HG02852 (cell line): ENCODE data around the gene UBAC2.
A peak's percentile ranks its signal among the peaks of the same experiment; 100 is the strongest.

ENCODE experiments used
- ATAC-seq: cut with Tn5 transposase; IDR thresholded peaks from one replicate; pipeline ENCODE4 v1.9.1; 2021; ENCODE audit warnings: mild to moderate bottlenecking, moderate library complexity; ENCODE audit not compliant: unreplicated experiment

UBAC2 gene

DNA sequence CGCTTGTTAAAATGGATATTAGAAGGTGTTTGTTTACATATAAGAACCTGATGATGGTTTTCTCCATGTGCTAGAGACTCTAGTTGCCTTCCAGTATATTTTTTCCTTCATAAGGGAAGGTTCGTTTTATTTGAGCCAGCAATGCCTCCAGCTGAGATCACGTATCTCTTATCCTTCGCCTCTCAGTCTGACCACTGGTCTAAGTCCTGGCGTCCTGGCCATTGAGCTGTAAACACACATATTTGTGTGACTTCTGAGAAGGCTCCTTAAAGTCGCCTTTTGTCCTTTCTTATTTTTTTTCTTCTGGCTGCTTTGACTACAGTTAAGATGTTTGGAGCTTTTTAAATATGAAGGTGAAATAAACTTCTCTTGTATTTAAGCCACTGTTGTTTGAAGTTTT lies 130.3 kb downstream of the UBAC2 start:
- ATAC-seq = no peak

DNA sequence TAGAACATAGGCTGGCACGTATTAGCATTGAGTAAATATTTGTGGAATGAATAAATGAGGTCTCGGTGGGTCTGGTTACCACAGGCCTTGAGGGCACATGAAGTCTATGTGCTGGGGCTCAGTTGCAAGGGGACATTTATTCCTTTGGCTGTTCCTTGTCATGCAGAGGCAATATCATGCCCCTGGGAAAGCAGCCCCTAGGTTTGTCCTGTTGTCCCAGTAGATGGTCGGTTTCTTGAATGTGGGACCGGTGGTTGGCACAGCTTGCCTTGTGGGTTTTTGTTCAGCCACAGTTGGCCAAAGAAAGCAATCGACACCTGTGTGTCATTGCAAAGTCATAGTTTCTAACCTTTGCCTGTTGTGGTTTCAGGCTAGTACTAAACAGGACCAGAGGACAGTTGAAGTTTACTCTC lies 131.2 kb downstream of the UBAC2 start:
- ATAC-seq = peak; percentile 82

DNA sequence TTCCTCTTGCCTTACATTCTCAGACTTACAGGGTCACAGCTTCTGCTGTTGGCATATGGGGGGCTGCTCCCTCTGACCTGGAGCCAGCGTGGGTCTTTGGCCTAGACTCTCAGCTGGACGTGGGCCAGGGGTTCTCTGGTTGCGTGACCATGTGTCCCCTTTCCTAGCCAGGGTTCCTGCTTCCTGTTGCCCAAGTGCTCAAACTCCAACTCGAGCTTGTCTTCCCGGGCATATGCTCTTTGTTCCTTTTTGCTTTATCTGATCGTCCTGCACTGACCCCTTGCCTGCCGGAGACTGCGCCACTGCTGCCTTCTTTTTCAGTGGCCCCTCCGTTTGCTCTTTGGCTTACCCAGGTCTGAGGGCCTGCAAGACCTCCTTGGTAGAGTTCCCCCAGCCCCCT lies 131.8 kb downstream of the UBAC2 start:
- no peak for ATAC-seq

DNA sequence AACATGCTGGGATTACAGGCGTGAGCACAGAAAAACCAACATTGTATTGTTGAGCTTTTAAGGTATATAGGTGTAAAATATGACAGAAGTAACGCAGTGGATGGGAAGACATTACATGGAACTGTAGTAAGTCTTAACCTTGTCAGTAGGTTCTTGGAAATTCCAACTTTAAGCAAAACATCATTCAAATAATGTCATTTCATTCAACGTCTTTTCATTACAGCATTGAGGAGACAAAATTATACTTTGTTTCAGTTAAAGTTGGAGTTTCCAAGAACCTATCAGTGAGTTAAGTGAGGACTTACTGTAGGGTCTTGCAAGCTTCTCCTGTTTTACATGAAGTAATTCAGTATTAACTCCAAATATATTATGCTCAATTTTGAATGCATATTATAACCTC lies 133.6 kb downstream of the UBAC2 start:
- no peak for ATAC-seq

DNA sequence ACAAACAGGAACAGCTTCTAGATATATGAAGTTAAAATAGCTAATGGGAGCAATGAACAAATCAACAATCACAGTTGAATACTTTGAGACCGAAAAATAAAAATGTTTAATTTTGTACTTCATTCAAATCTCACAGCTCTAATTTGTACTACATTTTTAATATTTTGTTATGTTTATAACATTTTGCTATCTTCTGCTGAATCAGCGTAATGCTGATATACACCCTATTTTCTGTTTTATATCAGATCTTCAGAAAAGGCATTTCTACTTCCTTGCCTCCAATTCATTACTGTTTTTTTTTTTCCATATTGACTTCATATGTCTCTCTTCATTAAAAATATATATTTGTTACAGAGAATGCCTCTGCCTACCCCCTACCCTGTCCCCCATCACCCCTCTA lies 134.4 kb downstream of the UBAC2 start:
- no peak for ATAC-seq

DNA sequence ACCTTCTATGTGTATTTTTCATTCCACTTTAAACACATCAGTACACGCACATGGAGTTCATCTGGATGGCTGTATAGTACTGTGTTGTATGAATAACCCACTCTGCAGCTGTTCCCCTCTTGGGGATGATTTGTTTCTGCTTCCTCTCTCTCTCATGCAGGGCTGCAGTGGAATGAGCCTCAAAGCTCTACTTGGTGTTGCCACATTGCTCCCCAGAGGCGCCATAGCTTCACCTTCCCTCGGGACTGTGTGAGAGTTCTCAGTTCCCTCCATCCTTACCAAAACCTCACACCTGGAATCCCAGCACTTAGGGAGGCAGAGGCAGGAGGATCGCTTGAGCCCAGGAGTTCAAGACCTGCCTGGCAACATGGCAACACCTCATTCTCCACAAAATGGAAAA lies 134.9 kb downstream of the UBAC2 start:
- ATAC-seq = no peak

DNA sequence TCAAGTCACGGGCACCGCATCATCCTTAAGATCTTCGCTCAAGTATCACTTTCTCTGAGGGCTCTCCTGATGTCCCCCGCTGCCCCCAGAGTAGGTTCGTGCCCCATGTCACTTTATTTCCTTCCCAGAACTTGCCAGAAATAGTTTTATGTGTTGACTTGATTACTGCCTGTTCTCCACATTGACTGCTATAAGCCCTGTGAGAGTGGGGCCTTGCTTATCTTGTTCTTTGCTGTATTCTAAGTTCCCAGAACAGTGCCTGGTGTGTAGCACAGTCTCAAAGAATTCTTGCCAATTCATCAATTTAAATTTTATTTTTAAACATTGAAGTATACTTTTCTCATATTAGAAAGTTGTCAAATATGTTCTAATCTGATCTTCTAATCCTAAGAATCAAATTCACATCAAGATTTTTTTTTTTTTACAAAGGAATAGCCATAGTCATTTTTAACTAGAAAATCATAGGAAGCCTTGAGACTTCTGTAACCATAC lies 138.6 kb downstream of the UBAC2 start:
- no peak for ATAC-seq

DNA sequence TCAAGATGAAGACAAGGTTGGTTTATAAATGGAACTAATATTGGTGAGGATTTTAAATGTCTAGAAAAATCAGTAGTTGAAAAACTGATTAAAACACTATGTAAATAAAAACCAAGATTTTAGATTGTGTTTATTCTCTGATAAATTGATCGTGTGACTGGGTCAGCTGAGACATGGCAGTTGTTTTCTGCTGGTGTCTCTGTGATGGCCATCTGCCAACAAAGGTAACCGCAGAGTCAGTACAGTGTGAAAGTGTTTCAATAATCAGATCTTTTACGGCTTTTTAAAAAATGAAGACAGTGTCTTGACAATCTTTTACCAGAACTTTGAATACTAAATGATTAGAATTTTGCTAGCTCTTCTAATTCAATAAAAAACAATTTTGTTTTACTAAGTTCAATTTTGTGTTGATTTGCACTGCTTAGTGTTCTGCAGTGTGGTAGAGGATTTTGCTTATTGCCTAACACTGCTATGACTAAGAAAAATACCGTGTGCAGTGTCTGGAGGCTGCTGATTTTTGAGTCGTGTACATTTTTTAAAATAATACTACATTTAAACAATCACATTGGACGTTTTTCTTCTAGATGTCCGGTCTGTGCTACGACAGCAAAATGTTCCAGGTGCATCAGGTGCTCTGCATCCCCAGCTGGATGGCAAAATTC lies 139.2 kb downstream of the UBAC2 start:
- no peak for ATAC-seq

DNA sequence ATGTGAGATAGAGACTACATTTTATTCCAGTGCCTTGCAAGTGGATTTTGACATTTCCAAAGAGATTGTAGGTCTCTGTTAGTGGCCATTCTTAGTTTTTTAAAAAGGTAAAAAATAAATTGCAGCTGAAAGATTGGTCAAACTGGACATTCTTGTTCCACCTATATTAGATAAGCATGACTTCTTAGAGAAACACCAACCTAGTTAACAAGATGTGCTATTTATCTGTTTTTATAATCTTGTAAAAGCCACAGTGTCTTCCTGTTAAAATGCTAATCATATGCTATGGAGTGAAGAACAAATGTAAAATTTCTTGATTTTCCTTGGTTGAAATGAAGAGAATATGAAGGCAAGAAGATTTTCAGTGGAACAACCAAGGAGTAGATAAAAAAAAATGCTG lies 140.0 kb downstream of the UBAC2 start:
- ATAC-seq = no peak

DNA sequence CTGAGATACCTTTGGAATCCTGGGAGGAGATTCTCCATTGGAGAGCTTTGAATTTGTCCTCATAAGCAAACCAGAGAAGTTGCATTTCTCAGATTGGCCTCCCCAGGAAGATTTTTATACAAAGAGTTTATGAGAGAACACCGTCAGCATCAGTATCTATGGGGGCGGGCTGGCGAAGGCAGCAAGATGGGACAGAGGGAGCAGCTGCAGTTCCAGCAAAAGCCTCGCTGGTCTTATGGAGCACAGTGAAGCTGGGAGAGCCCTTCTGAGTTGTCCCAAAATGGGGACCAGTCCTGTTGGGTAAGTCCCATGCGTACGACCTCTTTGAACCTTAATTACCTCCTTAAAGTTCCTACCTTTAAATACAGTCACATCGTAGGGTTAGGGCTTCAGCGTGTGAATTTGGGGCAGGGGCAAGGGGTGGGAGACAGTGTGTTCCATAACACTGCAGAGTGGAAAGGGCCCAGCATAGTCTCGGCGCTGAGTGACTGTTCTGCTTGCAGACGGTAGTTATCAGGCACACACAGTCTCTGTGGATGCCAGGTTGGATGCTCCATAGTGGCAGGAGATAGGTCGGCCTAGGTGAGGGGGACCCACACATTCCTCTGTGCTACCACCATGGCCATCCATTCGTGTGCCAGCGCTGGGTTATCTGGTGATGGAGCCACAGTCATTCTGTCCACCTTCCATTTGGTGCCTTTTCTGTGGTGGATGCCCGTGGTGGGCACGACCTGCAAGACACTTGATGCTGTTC lies 141.5 kb downstream of the UBAC2 start:
- ATAC-seq = no peak

DNA sequence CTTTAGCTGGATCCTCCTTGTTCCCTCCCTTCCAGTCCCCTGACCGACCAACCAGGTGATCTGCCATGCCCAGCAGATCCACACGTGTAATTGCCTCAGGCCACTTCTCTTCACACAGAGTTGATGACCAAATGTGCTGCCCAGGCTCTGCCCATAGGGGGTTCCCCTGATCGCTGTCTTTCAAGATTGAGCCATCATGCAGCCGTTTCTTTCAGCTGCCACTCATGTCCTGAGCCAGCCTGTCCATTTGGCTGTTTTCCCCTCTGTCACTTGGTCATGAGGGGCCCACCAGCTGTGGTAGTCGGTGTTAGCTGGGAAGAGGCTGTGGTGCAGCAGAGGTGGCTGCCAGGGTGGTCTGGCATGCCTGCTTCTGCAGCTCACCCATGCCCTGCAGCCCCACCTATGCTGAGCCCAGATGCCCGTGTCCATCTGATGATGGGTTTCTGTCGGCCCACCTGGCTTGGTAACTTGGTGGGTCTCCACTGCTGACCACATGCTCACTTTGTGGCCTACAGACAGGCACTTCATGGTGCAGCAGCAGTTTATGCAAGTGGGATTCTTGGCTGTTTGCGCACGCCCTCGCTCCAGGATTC lies 142.2 kb downstream of the UBAC2 start:
- ATAC-seq = no peak

DNA sequence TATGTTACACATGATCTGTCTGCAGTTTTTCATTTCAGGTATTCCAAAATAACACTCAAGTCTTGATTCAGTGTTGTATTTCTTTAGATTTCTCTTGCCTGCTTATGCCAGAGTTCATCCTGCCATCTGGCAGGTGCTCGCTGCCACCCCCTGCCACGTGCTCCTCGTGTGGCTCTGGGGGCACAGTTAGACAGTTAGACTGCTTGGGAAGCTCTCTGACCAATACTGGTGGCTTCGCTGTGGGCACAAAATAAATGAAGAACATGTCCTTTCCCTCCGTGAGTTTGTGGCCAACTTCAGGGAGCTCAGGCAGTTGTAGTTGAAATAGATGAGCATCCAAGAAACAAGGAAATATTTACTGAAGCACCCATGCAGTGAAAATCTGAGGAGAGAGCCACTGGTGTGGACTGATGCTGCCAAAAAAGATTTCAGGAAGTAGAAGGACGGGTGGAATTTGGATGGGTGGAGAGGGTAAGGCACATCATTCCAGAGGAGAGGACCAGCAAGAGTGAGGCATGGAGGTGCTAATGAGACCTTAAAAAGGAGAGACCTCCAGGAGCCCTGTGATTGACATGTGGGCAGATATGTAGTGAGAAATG lies 144.1 kb downstream of the UBAC2 start:
- no peak for ATAC-seq

DNA sequence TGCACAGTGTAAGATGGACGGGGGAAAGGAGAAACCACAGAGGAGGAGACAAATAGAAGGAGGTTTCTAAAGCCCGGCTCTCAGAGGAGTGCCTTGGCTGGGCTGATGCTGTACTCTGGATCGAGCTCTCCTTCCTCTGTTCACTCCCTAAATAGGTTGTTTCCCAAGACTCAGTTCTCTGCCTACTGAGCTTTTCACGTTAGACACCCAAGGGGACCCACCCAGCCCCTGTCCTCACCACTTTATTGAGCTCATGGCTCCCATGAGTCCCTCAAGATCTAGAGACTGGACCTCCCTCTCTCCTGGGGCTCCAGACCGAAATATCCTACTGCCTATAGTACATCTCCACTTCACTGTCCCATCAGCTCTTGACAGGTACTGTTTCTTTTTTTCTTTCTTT lies 144.7 kb downstream of the UBAC2 start:
- ATAC-seq = no peak

DNA sequence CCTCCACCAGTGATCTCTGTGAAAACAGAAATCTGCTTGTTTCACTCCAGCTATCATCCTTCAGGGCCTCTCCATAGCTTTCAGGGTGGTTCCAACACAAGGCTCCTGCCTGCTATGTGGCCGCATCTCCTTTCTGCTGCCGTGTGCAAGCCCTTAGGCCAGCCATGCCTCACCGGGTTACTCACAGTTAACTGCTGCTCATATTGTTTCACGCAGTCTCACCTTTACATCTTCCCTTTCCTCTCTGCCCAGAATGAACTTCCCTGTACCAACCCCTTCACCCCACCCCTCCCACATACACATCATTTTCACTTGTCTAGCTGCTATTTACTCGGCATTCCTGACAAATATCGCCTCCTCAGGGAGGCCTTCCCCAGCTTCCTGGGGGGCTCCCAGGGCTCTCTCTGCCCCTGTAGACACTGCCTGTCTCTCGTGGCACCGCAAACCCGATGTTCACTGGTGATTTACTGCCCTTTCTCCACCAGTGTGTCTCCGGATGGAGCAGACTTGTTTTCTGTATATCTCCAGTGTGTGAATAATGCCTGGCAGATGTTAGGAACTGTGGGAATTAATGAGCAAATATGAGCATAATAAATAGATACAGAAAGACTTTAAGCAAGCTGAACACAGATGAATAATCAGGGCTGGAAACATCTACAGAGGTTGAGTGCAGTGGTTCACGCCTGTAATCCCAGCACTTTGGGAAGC lies 145.8 kb downstream of the UBAC2 start:
- ATAC-seq = no peak

DNA sequence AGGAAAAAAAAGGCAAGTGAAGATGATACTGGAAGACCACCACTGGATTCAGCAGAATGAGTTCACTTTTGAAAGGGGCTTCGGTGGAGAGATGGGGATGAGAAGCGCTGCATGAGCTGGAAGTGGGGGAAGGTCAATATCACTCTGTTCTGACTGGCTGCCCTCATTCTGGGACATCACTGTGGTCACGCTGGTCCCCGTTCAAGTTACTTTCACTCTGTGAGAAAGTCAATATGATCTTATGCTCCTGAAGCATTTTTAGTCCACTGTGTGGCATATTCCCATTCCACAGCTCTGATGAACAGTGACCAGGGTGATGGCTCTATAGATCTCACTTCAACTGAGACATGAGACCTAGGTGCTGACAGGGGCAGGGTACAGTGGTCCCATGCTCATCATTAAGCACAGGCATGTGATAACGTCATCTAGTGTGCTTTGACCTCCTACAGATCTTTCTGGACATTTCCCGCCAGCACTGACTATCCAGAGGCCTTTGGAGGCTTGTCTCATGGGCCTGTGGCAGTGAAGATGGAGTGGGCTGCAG lies 146.8 kb downstream of the UBAC2 start:
- ATAC-seq = no peak

DNA sequence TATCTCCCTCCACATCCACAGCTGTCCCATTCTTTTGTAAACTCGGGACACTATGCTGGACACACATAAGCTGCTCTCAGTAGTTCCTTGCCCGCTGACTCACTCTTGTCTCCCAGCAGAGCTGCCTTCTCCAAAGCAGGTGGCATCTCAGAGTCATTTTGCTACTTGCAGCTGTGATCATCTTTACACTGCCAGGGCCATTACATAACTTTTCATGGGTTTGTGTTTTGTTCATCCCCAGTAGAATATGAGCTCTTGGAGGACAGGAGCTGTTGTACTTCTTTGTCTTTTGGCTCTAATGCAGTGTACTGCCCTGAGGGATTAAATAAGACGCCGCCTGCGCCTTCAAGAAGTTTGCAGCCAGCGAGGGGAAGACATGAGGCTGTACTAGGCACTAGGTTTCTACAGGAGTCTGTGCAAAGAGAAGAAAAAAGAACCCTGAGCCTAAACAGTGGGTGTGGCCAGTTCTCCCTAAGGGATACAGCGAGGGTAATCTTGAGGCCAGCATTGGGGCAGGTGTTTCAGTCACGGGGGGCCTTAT lies 147.3 kb downstream of the UBAC2 start:
- no peak for ATAC-seq

DNA sequence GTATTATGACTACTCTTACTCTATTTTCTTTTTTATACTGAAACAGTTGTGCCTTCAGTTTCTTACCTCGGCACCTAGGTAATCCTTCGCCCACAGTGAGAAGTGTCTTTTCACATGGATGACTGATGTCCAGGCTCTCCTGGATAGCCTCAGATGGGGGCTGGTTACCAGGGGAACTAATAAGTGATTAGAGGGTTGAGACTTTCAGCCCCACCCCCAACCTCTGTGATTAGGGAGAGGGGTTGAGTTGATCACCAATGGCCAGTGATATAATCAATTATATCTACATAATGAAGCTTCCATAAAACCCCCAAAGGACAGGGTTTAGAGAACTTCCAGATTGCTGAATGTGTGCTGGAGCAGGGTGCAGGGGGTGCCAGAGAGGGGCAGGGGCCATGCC lies 149.5 kb downstream of the UBAC2 start:
- ATAC-seq = no peak

DNA sequence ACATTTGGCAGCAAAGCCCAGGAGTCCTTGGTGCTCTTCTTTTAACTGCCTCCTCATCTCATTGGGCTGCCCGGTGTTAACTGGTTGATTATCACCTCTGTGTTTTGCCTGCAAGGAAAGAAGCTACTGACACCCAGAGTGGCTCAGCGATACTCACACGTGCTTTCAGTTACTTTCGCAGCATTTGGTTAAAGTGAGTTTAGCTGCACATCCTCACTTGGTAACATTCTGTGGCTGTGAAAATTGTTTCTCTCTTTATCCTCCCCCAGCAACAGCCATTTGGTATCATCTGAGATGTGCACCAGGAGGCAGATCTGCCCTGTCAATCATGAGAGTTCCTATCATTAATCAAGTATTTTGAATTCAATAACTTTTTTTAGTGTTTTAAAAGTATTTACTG lies 151.1 kb downstream of the UBAC2 start:
- ATAC-seq = no peak

DNA sequence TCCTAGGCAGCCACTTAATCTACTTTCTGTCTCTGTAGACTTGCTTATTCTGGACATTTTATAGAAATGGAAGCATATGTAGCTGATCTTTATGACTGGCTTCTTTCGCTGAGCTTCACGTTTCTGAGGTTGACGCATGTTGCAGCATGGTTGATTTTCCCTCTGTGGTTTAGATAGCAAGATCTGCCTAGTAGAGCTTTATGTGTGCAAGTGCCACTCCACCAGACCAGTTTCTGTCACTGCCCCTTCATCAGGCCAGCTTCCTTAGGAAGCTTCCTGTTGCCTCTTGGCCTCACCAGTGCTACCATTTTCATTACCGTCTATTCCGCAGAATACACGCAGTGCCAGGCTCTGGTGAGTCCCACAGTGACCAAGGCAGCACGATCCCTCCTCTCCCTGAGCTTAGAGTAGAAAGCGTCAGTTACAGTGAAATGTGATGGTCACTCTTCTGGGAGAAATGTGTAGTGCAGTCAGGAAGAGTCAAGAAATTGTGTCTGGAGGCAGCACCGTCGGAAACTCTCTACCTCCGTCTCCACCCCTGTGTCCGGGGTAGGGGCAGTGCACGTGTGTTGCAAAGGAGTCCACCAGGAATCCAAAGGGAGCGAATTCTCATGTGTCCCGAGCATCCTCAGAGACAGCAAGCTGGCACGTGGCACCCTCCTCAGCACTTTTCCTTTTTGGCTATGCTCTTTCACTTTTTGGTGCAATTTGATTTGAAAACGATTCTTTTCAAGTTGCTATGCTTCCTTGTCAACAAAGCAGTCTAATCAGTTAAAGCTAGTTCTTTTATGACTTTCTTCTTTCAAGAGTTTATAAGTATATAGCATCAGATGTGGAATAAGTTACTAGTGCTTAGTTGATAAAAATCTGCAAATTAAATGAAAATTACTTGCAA lies 151.9 kb downstream of the UBAC2 start:
- ATAC-seq = no peak

DNA sequence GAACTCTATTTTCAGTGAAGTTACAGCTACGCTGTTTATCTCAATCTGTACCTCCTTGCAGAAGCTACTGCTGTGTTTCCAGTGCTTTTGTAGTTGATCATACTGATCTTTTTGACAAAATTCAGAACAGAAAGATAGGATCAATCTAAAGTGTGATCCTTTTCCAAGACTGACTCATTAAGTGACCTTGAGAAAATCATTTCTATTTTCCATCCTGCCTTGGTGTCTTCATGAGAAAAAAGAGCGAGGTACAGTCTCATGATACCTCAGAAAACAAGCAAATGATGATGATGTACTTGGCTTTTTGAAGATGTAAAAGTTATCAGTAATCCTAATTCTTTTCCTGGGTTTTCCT lies 152.6 kb downstream of the UBAC2 start:
- no peak for ATAC-seq
